Peyer's patch (tissue), 4 donors: Measurements from ENCODE around the gene PRR18.

Source experiments
- CTCF ChIP-seq, 6 experiments: fragments of 450-650 bp in 4 of 6; fragments of 200-600 bp in 2 of 6; sonication (generic) in 1 of 6; IDR thresholded peaks; one replicate each; pipeline ENCODE4 v1.5.1; 2017 to 2019; ENCODE audit warnings: antibody characterized with exemption in 6 of 6, mild to moderate bottlenecking in 3 of 6, moderate library complexity in 1 of 6
- POLR2A ChIP-seq, 2 donors: fragments of 450-650 bp; IDR thresholded peaks; one replicate each; pipeline ENCODE4 v1.5.1; 2017; ENCODE audit warnings: antibody characterized with exemption in 2 of 2, mild to moderate bottlenecking in 2 of 2, moderate library complexity in 2 of 2

DNA sequence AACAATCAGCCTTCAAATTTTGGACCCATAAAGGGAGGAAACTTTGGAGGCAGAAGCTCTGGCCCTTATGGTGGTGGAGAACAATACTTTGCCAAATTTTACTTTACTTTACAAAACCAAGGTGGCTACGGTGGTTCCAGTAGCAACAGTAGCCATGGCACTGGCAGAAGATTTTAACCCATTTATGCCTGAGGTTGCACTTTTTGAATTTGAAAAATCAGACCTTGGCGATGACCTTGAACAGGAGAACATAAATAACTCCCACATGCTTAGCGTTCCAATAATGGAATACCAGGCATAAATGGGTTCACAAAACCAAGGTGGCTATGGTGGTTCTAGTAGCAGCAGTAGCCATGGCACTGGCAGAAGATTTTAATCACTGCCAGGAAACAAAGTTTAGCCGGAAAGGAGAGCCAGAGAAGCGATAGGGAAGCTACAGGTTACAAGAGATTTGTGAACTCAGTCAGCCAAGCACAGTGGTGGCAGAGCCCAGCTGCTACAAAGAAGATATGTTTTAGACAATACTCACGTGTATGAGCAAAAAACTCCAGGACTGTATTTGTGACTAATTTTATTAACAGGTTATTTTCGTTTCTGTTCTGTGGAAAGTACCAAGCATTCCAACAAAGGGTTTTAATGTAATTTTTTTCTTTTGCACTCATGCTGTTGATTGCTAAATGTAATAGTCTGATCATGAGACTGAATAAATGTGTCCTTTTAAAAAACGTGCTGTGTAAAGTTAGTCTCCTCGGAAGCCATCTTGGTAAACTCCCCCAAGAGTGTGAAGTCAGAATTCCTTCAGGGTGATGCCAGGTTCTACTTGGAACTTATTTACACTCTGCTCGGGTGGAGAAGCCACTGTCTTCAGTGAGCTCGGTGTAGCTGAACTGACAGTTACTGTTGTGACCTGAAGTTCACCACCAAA is 27.4 kb upstream of the PRR18 start:
- no peak for TF ChIP-seq POLR2A (IDR thresholded peaks at IDR 0.05)
- TF ChIP-seq CTCF (IDR thresholded peaks at IDR 0.05) = no peak
